Testis (tissue), 5 donors: ENCODE results near the gene PCSK7. TPM values are rescaled to one million over a fixed set of nuclear protein-coding genes. Genes with fewer than 3 reads are reported as not detected.

ENCODE experiments used
- DNase-seq: peaks from one replicate; pipeline ENCODE4 v3.0.0-alpha.2; 2019
- H3K27ac ChIP-seq, 2 donors: fragments of 200-600 bp; sonication (generic); one replicate each; pipeline ENCODE4 v1.5.1; 2019
- H3K27me3 ChIP-seq: fragments of 200-600 bp; sonication (generic); one replicate; pipeline ENCODE4 v1.5.1; 2019
- H3K36me3 ChIP-seq: fragments of 200-600 bp; sonication (generic); one replicate; pipeline ENCODE4 v1.5.1; 2017; ENCODE audit warnings: low read depth; ENCODE audit errors: missing control alignments
- H3K4me1 ChIP-seq: fragments of 200-600 bp; sonication (generic); one replicate; pipeline ENCODE4 v1.5.1; 2019
- H3K4me3 ChIP-seq, 2 donors: fragments of 200-600 bp; sonication (generic); one replicate each; pipeline ENCODE4 v1.5.1; 2017 to 2019
- H3K9me3 ChIP-seq: fragments of 200-600 bp; sonication (generic); one replicate; pipeline ENCODE4 v1.5.1; 2017
- CTCF ChIP-seq, 3 experiments: fragments of 450-650 bp in 2 of 3; fragments of 200-600 bp in 1 of 3; sonication (generic) in 1 of 3; IDR thresholded peaks; one replicate each; pipeline ENCODE4 v1.5.1; 2016 to 2019; ENCODE audit warnings: antibody characterized with exemption in 3 of 3, mild to moderate bottlenecking in 2 of 3, moderate library complexity in 1 of 3
- POLR2A ChIP-seq: fragments of 450-650 bp; IDR thresholded peaks from one replicate; pipeline ENCODE4 v1.6.1; 2017; ENCODE audit warnings: antibody characterized with exemption, mild to moderate bottlenecking, moderate library complexity
- WGBS, 2 donors: methylation state at CpG; one replicate each; pipeline ENCODE4 v1.1.5; 2018; 5-methylcytosine and 5-hydroxymethylcytosine counted together
- intact Hi-C: fragments of 100-400 bp; cut with DNase I; formaldehyde crosslinking; loops from one replicate; pipeline ENCODE4 v1.15.1; 2023; ENCODE audit warnings: low total_unique reads
- long read RNA-seq, 2 donors: transcript quantifications; one replicate each; lab custom pipeline, GENCODE V29; 2026
- polyA plus RNA-seq: library from polyadenylated mRNA; stranded (reverse); fragments of 350-450 nt; fragmentation: Illumina TruSeq; extraction: RNeasy Lipid Tissue Mini Kit (QIAGEN cat#74804); gene quantifications from one replicate; pipeline ENCODE4 v1.2.3, GENCODE V29; 2014; ENCODE audit warnings: low read depth, low replicate concordance; ENCODE audit not compliant: insufficient read depth
- total RNA-seq, 2 donors: library from RNA; depleted of rRNA; stranded (reverse); fragments of >200 nt; gene quantifications; one replicate each; pipeline ENCODE4 v1.2.3, GENCODE V29; 2016

PCSK7 gene
- total RNA-seq (10 to 100 TPM; 57.7 to 66.5 TPM), polyA plus RNA-seq (52.0 TPM)
- long read RNA-seq, donor 1, full-length matches to known transcripts, result 3 of 3 reads
- long read RNA-seq, donor 1, partial matches to known transcripts, result 0 of 3 reads
- long read RNA-seq, donor 1, other reads (novel, unspliced or antisense), result 0 of 3 reads
- long read RNA-seq, donor 2, partial matches to known transcripts, result 15 of 37 reads
- long read RNA-seq, donor 2, other reads (novel, unspliced or antisense), result 22 of 37 reads

GRCh38 chr11:117231842-117232091, at the start of gene PCSK7:
TSS of gene PCSK7 (minus strand) at chr11:117232073. CDS start at chr11:117229844, 2,229 bp downstream.
- intact Hi-C loops, result no loop called here
- Histone ChIP-seq H3K27ac (peak within 1 kb of the TSS; percentile 84 to 94), H3K4me1 (peaks cover 18% of the 10 kb centered on the region), H3K9me3 (no peaks in the 10 kb centered on the region), H3K36me3 (no peaks in the 10 kb centered on the region), H3K4me3 (peak within 1 kb of the TSS; percentile 92), H3K27me3 (no peaks in the 10 kb centered on the region)
- no peak for DNase-seq
- 0% methylated on average over 13 of the region's 13 CpGs for WGBS, 2 donors
- TF ChIP-seq CTCF (IDR thresholded peaks at IDR 0.05) (no peak), POLR2A (no peak)

- Histone ChIP-seq H3K27me3 (no peaks in the 10 kb centered on the region), H3K9me3 (no peaks in the 10 kb centered on the region), H3K27ac (no peak overlapping the region), H3K36me3 (no peaks in the 10 kb centered on the region), H3K4me3 (no peak overlapping the region), H3K4me1 (no peaks in the 10 kb centered on the region)
- TF ChIP-seq POLR2A, result no peak
- no peak for TF ChIP-seq CTCF (IDR thresholded peaks at IDR 0.05)
- intact Hi-C loops, result no loop called here
- 45 to 59% methylated on average over 6 of the region's 6 CpGs for WGBS, 2 donors
- peak; percentile 49 for DNase-seq
Measured at GRCh38 chr11:117281159-117281558, 49.3 kb upstream of the PCSK7 start.

- no peaks in the 10 kb centered on the region for H3K9me3 ChIP-seq
- H3K27me3 ChIP-seq, result no peaks in the 10 kb centered on the region
- no peaks in the 10 kb centered on the region for H3K36me3 ChIP-seq
- DNase-seq, result no peak
- H3K4me3 ChIP-seq, result no peak overlapping the region
- no peak overlapping the region for H3K27ac ChIP-seq
- no peaks in the 10 kb centered on the region for H3K4me1 ChIP-seq
- WGBS, 2 donors, result 73 to 76% methylated on average over 4 of the region's 4 CpGs
- TF ChIP-seq POLR2A (no peak), CTCF (IDR thresholded peaks at IDR 0.05) (no peak)
- intact Hi-C loops, result no loop called here
Measured at GRCh38 chr11:117279711-117280376, 48.0 kb upstream of the PCSK7 start.

- Histone ChIP-seq H3K9me3 (no peaks in the 10 kb centered on the region), H3K4me3 (no peak overlapping the region), H3K36me3 (no peaks in the 10 kb centered on the region), H3K27ac (no peak overlapping the region), H3K4me1 (no peaks in the 10 kb centered on the region), H3K27me3 (no peaks in the 10 kb centered on the region)
- WGBS, 2 donors, result 82 to 88% methylated on average over 2 of the region's 2 CpGs
- TF ChIP-seq POLR2A, result no peak
- TF ChIP-seq CTCF (IDR thresholded peaks at IDR 0.05), result no peak
- DNase-seq, result no peak
- intact Hi-C loops, result no loop called here
Measured at GRCh38 chr11:117278347-117278746, 46.5 kb upstream of the PCSK7 start.
